HG03135 (cell line): Measurements from ENCODE around the gene DNAH9.
"Not testable (repeated sequence)": the region's sequence is repeated elsewhere in the genome, so short reads cannot be mapped to it uniquely, and the experiment has no call there.

Experiments used
- ATAC-seq: cut with Tn5 transposase; IDR thresholded peaks from one replicate; pipeline ENCODE4 v1.9.1; 2021; ENCODE audit warnings: mild to moderate bottlenecking, moderate library complexity; ENCODE audit not compliant: unreplicated experiment

Gene DNAH9

DNA sequence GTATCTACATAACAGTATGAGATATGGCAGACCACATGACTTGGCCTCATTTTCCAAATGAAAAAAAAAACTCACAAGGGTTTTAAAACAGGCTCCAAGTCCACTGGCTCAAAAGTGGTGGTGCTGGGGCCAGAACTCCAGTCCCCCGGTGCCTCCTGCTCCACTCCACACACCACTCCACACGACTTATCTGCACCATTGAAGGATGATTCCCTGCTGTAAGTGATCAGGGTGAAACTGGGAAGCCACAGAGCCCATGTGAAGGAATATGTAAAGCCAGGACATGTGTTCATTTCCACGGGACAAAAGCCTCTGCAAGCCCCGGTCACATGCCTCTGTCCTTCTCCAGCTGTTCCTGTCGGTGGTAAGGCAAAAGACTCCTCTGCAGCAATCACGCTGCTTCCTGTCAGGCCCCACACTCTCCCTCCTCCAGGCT is 301.8 kb downstream of the DNAH9 start:
- ATAC-seq = no peak

- ATAC-seq = no peak
Observed at GRCh38 chr17:11900655-11901054, 302.4 kb downstream of the DNAH9 start.

DNA sequence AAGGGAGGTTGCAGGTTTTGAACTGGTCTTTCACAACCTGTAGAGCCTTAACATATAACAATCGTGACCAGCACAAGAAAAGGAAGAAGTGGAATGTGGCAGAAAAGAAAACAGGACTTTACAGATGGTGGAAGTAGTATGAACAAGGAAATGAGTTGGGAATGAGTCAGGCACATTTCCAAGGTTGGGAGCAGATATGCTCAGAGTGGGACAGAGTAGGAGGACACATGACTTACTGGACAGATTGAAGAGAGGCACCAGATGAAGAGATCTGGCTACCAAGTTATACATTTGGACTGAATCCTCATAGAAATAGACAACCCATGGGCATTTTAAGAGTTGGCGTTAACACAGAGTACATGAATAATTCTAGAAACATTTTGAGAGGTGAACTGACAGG is 303.7 kb downstream of the DNAH9 start:
- no peak for ATAC-seq

- no peak for ATAC-seq
Observed at GRCh38 chr17:11908711-11909146, 310.5 kb downstream of the DNAH9 start.

- no peak for ATAC-seq
Observed at GRCh38 chr17:11909348-11909747, 311.1 kb downstream of the DNAH9 start.

GRCh38 chr17:11916091-11916490 is 317.8 kb downstream of the DNAH9 start:
- ATAC-seq = no peak

GRCh38 chr17:11917415-11917814 is 319.1 kb downstream of the DNAH9 start:
- ATAC-seq = no peak

GRCh38 chr17:11921296-11921695 is 323.0 kb downstream of the DNAH9 start:
- no peak for ATAC-seq

- no peak for ATAC-seq
Observed at GRCh38 chr17:11922638-11923037, 324.4 kb downstream of the DNAH9 start.

- no peak for ATAC-seq
Observed at GRCh38 chr17:11924076-11924475, 325.8 kb downstream of the DNAH9 start.

GRCh38 chr17:11925262-11926021 is 327.2 kb downstream of the DNAH9 start:
- ATAC-seq = no peak

GRCh38 chr17:11928436-11928835 is 330.2 kb downstream of the DNAH9 start:
- ATAC-seq = no peak

- no peak for ATAC-seq
Observed at GRCh38 chr17:11932337-11932898, 334.1 kb downstream of the DNAH9 start.

- no peak for ATAC-seq
Observed at GRCh38 chr17:11935734-11936406, 337.6 kb downstream of the DNAH9 start.

DNA sequence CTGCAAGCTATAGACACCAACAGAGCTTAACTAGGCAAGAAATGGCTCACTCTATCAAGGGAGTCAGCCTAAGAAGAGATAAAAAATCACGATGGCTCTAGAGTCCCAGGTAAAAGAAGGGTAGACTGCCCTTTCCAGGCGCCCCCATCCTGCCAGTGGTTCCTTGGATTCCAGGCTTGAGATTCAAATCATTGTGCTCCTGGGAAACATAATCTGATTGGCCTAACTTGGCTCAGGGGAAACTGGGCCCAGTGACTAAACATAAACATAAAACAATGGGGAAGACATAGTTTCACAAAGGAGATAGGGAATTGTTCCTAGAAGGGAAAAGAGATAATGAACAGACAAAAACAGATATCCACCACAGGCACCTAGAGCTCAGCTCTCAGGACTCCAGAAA is 342.6 kb downstream of the DNAH9 start:
- ATAC-seq = no peak

- not testable (repeated sequence) for ATAC-seq
Observed at GRCh38 chr17:11943086-11943485, 344.8 kb downstream of the DNAH9 start.

DNA sequence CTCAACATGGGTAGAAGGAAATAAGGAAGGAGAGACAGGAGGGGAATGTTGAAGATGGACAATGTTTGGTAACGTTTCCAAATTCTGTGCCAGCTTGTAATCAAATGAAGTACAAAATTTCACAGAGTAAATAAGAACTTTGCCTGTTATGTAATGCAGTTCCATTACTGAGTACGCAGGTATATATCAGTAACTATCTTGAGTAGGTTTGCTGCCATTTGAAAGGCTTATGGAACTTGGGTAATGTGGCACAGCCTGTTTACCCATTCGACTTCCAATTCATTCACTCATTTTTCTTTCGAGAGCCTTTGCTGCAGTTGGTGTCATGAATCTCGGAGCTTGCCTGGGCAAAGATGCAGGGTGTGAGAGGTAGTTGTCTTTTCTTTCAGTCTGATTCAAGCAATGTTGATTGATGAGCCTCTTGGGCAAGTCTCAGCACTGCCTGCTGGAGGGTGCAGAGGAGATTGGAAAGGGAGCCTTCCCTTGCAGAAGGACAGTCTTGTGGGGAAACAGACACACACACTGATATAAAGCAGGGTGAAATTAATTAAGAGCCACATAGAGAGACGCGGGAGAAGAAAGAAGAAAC is 345.6 kb downstream of the DNAH9 start:
- no peak for ATAC-seq

- no peak for ATAC-seq
Observed at GRCh38 chr17:11944587-11944986, 346.3 kb downstream of the DNAH9 start.

GRCh38 chr17:11948789-11949188 is 350.5 kb downstream of the DNAH9 start:
- no peak for ATAC-seq

DNA sequence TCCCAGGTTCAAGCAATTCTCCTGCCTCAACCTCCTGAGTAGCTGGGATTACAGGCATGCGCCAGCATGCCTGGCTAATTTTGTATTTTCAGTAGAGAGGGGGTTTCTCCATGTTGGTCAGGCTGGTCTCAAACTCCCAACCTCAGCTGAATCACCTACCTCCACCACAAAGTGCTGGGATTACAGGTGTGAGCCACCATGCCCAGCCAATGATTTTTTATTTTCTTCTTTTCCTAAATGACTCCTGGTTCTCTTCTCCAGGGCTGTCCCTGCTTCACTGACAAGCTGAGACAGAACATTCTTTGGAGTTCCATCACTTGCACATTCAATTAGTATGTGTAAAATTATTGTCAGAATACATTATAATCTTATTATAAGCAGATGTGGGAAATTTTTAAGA is 351.3 kb downstream of the DNAH9 start:
- not testable (repeated sequence) for ATAC-seq

DNA sequence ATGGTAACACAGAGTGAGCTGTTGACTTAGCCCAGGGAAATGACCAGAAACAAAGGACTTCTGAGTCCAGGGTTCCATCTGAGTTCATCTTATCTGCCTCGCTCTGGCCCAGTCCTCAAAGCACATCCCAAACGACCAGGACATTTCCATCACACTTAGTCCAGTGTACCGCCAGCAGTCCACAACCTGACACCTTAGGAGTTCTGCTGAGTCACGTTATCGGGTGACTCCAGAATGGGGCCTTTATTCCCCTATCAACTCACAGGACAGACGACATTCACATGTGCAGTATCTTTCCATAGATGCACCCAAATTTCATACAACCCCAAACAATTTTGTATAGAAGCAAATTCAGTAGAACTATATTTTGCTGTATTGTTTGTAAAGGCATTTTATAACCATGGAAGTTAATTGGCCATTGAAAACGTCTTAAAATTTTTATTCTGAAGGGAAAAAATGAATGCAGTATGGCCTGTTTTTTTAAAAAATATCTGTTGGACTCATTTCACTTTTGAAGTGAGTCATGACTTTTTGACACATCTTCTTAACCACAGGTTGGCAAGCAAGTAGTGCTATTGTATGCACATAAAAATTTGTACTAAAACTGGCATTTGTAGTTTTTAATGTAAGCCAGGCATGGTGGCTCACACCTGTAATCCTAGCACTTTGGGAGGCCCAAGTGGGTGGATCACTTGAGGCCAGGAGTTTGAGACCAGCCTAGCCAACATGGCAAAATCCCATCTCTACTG is 352.7 kb downstream of the DNAH9 start:
- ATAC-seq = no peak
